Measurements from ENCODE around the gene LRP6. TPM values are rescaled to one million over a fixed set of nuclear protein-coding genes. Genes with fewer than 3 reads are reported as not detected.

Gene LRP6
- total RNA-seq, 4 donors from 2014 or later: 11.7 to 102 (median 58.9) TPM

GRCh38 chr12:12157424-12157823 is 109.4 kb downstream of the LRP6 start:
- Histone ChIP-seq H3K27me3 (no peaks in the 10 kb centered on the region), H3K36me3 (no peaks in the 10 kb centered on the region), H3K27ac (no peak overlapping the region), H3K4me3 (no peak overlapping the region), H3K9me3 (no peaks in the 10 kb centered on the region), H3K4me1 (peaks cover 0 to 10% (median 4%) of the 10 kb centered on the region in 4 donors)
- intact Hi-C loops (cut with DNase I; ENCODE audit: low total_unique reads) (no loop called here), in situ Hi-C loops (cut with MboI; ENCODE audit: low pct_ligation_motif_present in 1 of 4, low pct_unique_long_range_greater_than_20kb in 1 of 4, low sequenced_read_pairs in 3 of 4) (no loop called here)
- no peak for DNase-seq
- no peak for TF ChIP-seq CTCF (IDR thresholded peaks at IDR 0.05)
- TF ChIP-seq POLR2AphosphoS5 (IDR thresholded peaks at IDR 0.05): no peak
- no peak for TF ChIP-seq POLR2A (IDR thresholded peaks at IDR 0.05)
- no peak for TF ChIP-seq EP300 (IDR thresholded peaks at IDR 0.05; ENCODE audit: low read depth)
- WGBS, 2 donors (ENCODE audit: low coverage in 1 of 2): 95 to 100% methylated on average over 1 of the region's 1 CpG

GRCh38 chr12:12156828-12157227 is 110.0 kb downstream of the LRP6 start:
- Histone ChIP-seq H3K9me3 (no peaks in the 10 kb centered on the region), H3K27ac (no peak overlapping the region), H3K27me3 (no peaks in the 10 kb centered on the region), H3K4me1 (peaks cover 0 to 10% (median 4%) of the 10 kb centered on the region in 4 donors), H3K36me3 (no peaks in the 10 kb centered on the region), H3K4me3 (no peak overlapping the region)
- no peak for DNase-seq
- 69% methylated on average over 2 of the region's 2 CpGs; no CpG with 5 or more reads in 1 of the 2 donors for WGBS, 2 donors (ENCODE audit: low coverage in 1 of 2)
- intact Hi-C loops (cut with DNase I; ENCODE audit: low total_unique reads): no loop called here
- TF ChIP-seq POLR2AphosphoS5 (IDR thresholded peaks at IDR 0.05) (no peak), CTCF (IDR thresholded peaks at IDR 0.05) (no peak), EP300 (IDR thresholded peaks at IDR 0.05; ENCODE audit: low read depth) (no peak), POLR2A (IDR thresholded peaks at IDR 0.05) (no peak)
- in situ Hi-C loops (cut with MboI; ENCODE audit: low pct_ligation_motif_present in 1 of 4, low pct_unique_long_range_greater_than_20kb in 1 of 4, low sequenced_read_pairs in 3 of 4): no loop called here

GRCh38 chr12:12156116-12156515 is 110.7 kb downstream of the LRP6 start:
- TF ChIP-seq EP300 (IDR thresholded peaks at IDR 0.05; ENCODE audit: low read depth) (no peak), CTCF (IDR thresholded peaks at IDR 0.05) (no peak)
- no peaks in the 10 kb centered on the region for H3K9me3 ChIP-seq
- intact Hi-C loops (cut with DNase I; ENCODE audit: low total_unique reads): no loop called here
- H3K27ac ChIP-seq: no peak overlapping the region
- H3K36me3 ChIP-seq: no peaks in the 10 kb centered on the region
- in situ Hi-C loops (cut with MboI; ENCODE audit: low pct_ligation_motif_present in 1 of 4, low pct_unique_long_range_greater_than_20kb in 1 of 4, low sequenced_read_pairs in 3 of 4): no loop called here
- WGBS, 2 donors (ENCODE audit: low coverage in 1 of 2): 64 to 70% methylated on average over 6 of the region's 6 CpGs
- H3K4me3 ChIP-seq: no peak overlapping the region
- H3K4me1 ChIP-seq: peaks cover 0 to 10% (median 4%) of the 10 kb centered on the region in 4 donors
- H3K27me3 ChIP-seq: no peaks in the 10 kb centered on the region
- DNase-seq: no peak

GRCh38 chr12:12153596-12153995 is 113.2 kb downstream of the LRP6 start:
- in situ Hi-C loops (cut with MboI; ENCODE audit: low pct_ligation_motif_present in 1 of 4, low pct_unique_long_range_greater_than_20kb in 1 of 4, low sequenced_read_pairs in 3 of 4) (no loop called here), intact Hi-C loops (cut with DNase I; ENCODE audit: low total_unique reads) (no loop called here)
- 86 to 92% methylated on average over 3 of the region's 3 CpGs for WGBS, 2 donors (ENCODE audit: low coverage in 1 of 2)
- Histone ChIP-seq H3K4me3 (no peak overlapping the region), H3K4me1 (no peaks in the 10 kb centered on the region), H3K27ac (no peak overlapping the region), H3K9me3 (no peaks in the 10 kb centered on the region), H3K36me3 (peaks cover 0 to 7% (median 2%) of the 10 kb centered on the region in 4 donors), H3K27me3 (no peaks in the 10 kb centered on the region)
- TF ChIP-seq POLR2AphosphoS5 (IDR thresholded peaks at IDR 0.05) (no peak), CTCF (IDR thresholded peaks at IDR 0.05) (no peak), EP300 (IDR thresholded peaks at IDR 0.05; ENCODE audit: low read depth) (no peak), POLR2A (IDR thresholded peaks at IDR 0.05) (no peak)
- no peak for DNase-seq

All from transverse colon (tissue), 4 donors.